OCI-LY7 (cell line): ENCODE measurements around the gene PGAP6. TPM values are rescaled to one million over a fixed set of nuclear protein-coding genes. Genes with fewer than 3 reads are reported as not detected.

ENCODE experiments used
- BruUV-seq: library from RNA; stranded (reverse); fragments of 400-500 nt; replicated peaks from 2 replicates; lab custom pipeline; 2021; lab: Mats Ljungman, UMichigan
- CTCF ChIA-PET: fragments of 300-600 bp; sonication (Branson Sonifier 250); formaldehyde crosslinking; loops from one replicate; lab custom pipeline; 2022; ENCODE audit warnings: antibody characterized with exemption; ENCODE audit not compliant: unreplicated experiment; lab: Charles Lee
- POLR2A ChIA-PET: fragments of 300-600 bp; sonication (Branson Sonifier 250); formaldehyde crosslinking; loops from one replicate; lab custom pipeline; 2022; ENCODE audit warnings: antibody characterized with exemption; lab: Charles Lee
- DNase-seq: peaks from one replicate; pipeline ENCODE4 v3.0.0-alpha.2; 2015; ENCODE audit warnings: low spot score
- H2AFZ ChIP-seq: fragments of 200-600 bp; sonication (generic), shearing (Covaris generic); 2 replicates; pipeline ENCODE4 v1.6.1; 2014; ENCODE audit warnings: mild to moderate bottlenecking, antibody characterized with exemption, low read length, moderate library complexity
- H3K27ac ChIP-seq: fragments of 200-600 bp; sonication (generic); 2 replicates; pipeline ENCODE4 v1.5.1; 2014; ENCODE audit warnings: mixed run types, low read depth, mild to moderate bottlenecking, moderate library complexity, low read length, inconsistent platforms; ENCODE audit not compliant: poor library complexity, severe bottlenecking
- H3K36me3 ChIP-seq: fragments of 200-600 bp; sonication (generic); 2 replicates; pipeline ENCODE4 v1.6.1; 2014; ENCODE audit warnings: mild to moderate bottlenecking, antibody characterized with exemption, low read length, moderate library complexity, mixed read lengths; ENCODE audit not compliant: insufficient read depth
- H3K4me1 ChIP-seq: fragments of 200-600 bp; sonication (generic); 2 replicates; pipeline ENCODE4 v1.5.1; 2014; ENCODE audit warnings: mild to moderate bottlenecking, low read length; ENCODE audit not compliant: insufficient read depth, poor library complexity, severe bottlenecking
- H3K4me2 ChIP-seq: fragments of 200-600 bp; sonication (generic); 2 replicates; pipeline ENCODE4 v1.6.1; 2014; ENCODE audit warnings: mild to moderate bottlenecking, low read length
- H3K4me3 ChIP-seq: fragments of 200-600 bp; sonication (generic); 2 replicates; pipeline ENCODE4 v1.5.1; 2014; ENCODE audit warnings: mild to moderate bottlenecking, low read depth, low read length; ENCODE audit not compliant: poor library complexity, severe bottlenecking
- H3K79me2 ChIP-seq: fragments of 200-600 bp; sonication (generic); 2 replicates; pipeline ENCODE4 v1.6.1; 2016; ENCODE audit warnings: low read depth, mild to moderate bottlenecking, low read length, moderate library complexity, mixed read lengths; ENCODE audit not compliant: insufficient read depth
- H3K9me2 ChIP-seq: fragments of 200-600 bp; sonication (generic); 2 replicates; pipeline ENCODE4 v1.6.1; 2016; ENCODE audit warnings: mild to moderate bottlenecking, low read length, mixed read lengths; ENCODE audit not compliant: insufficient read depth
- H3K9me3 ChIP-seq: fragments of 200-600 bp; sonication (generic); 2 replicates; pipeline ENCODE4 v1.6.1; 2014; ENCODE audit warnings: mild to moderate bottlenecking, mixed run types, low read length, mixed read lengths
- H4K20me1 ChIP-seq: fragments of 200-600 bp; sonication (generic); 2 replicates; pipeline ENCODE4 v1.6.1; 2014; ENCODE audit warnings: mild to moderate bottlenecking, antibody characterized with exemption, low read length, moderate library complexity, mixed read lengths; ENCODE audit not compliant: insufficient read depth
- EZH2phosphoT487 ChIP-seq: fragments of 200-600 bp; sonication (generic); IDR thresholded peaks from 2 replicates; pipeline ENCODE4 v1.6.1; 2018; ENCODE audit warnings: low read depth, borderline replicate concordance, mild to moderate bottlenecking, mixed run types, antibody characterized with exemption, low read length, moderate library complexity, mixed read lengths
- intact Hi-C: fragments of 100-400 bp; cut with micrococcal nuclease; formaldehyde crosslinking; loops from one replicate; pipeline ENCODE4 v1.10.0; 2022; ENCODE audit not compliant: unreplicated experiment
- total RNA-seq, 2 experiments: library from RNA; depleted of rRNA in 1 of 2; stranded (reverse); fragments of >200 nt in 1 of 2; shearing (Covaris generic) in 1 of 2; gene quantifications; 2 replicates each; pipeline ENCODE4 v1.2.3, GENCODE V29; 2014 to 2022
- TF ChIP-seq, protein P1 (sequence below): fragments of 200-600 bp; sonication (generic); conservative IDR thresholded peaks from 2 replicates; pipeline ENCODE4 v1.5.1; 2014; ENCODE audit warnings: mild to moderate bottlenecking, antibody characterized with exemption, low read length, moderate library complexity, mixed read lengths

Gene PGAP6
- total RNA-seq, 2 experiments from 2014 or later: 41.2 to 50.6 TPM

DNA sequence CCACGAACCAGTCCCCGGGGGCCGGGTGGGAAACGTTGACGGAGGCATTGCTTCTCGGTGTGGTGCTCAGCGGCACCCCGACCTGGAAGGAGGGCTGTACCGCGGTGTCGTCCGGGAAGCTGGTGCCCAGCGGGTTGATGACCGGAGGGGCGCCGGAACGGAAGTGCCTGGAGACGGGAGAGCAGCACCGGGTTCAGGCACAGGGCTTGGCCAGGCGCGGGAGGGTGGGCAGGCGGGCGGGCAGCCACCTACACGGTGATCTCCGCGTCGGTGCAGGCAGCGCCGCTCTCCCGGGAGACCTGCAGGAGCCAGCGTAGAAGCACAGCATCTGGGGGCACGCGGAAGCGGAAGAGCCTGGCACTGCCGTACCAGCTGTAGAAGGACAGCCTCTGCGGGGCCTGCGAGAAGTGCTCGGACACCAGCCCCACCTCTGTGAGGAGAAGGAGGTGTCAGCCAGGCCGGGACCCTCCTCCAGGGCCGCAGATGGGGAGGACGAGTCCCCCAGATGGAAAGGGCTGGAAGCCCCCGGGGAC is 4.3 kb downstream of the PGAP6 start:
- H4K20me1 ChIP-seq: no peaks in the 10 kb centered on the region
- POLR2A ChIA-PET: no interaction called here
- H3K9me3 ChIP-seq: no peaks in the 10 kb centered on the region
- DNase-seq: no peak
- H3K4me1 ChIP-seq: no peaks in the 10 kb centered on the region
- intact Hi-C loops: no loop called here
- no peak overlapping the region for H3K27ac ChIP-seq
- H3K79me2 ChIP-seq: no peaks in the 10 kb centered on the region
- H3K4me2 ChIP-seq: no peak overlapping the region
- CTCF ChIA-PET: no interaction called here
- no peak overlapping the region for H3K4me3 ChIP-seq
- TF ChIP-seq, protein P1, sequence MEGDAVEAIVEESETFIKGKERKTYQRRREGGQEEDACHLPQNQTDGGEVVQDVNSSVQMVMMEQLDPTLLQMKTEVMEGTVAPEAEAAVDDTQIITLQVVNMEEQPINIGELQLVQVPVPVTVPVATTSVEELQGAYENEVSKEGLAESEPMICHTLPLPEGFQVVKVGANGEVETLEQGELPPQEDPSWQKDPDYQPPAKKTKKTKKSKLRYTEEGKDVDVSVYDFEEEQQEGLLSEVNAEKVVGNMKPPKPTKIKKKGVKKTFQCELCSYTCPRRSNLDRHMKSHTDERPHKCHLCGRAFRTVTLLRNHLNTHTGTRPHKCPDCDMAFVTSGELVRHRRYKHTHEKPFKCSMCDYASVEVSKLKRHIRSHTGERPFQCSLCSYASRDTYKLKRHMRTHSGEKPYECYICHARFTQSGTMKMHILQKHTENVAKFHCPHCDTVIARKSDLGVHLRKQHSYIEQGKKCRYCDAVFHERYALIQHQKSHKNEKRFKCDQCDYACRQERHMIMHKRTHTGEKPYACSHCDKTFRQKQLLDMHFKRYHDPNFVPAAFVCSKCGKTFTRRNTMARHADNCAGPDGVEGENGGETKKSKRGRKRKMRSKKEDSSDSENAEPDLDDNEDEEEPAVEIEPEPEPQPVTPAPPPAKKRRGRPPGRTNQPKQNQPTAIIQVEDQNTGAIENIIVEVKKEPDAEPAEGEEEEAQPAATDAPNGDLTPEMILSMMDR: no peak
- no peak for TF ChIP-seq EZH2phosphoT487
- no TSS peak for BruUV-seq
- no peak overlapping the region for H2AFZ ChIP-seq
- H3K36me3 ChIP-seq: peaks cover 33% of the 10 kb centered on the region; the same call in 1 of the 2 replicates
- H3K9me2 ChIP-seq: no peaks in the 10 kb centered on the region

DNA sequence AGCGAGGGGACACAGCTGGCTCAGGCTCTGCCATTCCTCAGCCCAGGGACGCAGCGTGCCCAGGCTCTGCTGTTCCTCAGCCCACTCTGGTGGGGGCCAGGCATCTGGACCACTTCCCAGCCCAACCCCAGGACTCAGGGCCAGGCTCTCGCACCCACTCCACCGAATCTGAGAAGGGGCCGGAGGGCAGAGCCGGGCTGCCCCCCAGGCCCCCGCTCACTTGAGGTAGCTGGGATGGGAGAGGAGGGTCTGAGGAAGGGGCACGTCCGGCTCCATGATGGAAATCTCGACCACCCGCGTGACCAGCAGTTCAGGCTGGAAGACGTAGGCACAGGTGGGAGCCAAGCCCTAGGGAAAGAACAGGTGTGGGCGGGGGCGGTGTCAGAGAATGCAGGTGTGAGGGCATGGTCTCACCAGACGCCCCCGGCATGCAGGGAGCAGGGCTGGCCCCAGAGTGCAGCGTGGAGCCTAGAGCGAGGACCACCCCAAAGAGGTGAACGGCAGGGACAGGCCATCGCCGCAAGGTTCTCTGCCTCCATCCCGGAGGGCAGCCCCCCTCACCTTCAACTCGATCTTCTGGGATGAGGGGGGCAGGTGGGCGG is 4.9 kb downstream of the PGAP6 start:
- ChIA-PET CTCF (no interaction called here), POLR2A (no interaction called here)
- H3K9me3 ChIP-seq: no peaks in the 10 kb centered on the region
- H3K4me2 ChIP-seq: no peak overlapping the region
- H3K79me2 ChIP-seq: no peaks in the 10 kb centered on the region
- intact Hi-C loops: no loop called here
- TF ChIP-seq, protein P1: no peak
- TF ChIP-seq EZH2phosphoT487: no peak
- no peaks in the 10 kb centered on the region for H3K9me2 ChIP-seq
- DNase-seq: no peak
- H3K4me3 ChIP-seq: no peak overlapping the region
- H4K20me1 ChIP-seq: no peaks in the 10 kb centered on the region
- no peak overlapping the region for H3K27ac ChIP-seq
- H2AFZ ChIP-seq: no peak overlapping the region
- peaks cover 37% of the 10 kb centered on the region; the same call in 1 of the 2 replicates for H3K36me3 ChIP-seq
- no peaks in the 10 kb centered on the region for H3K4me1 ChIP-seq
- BruUV-seq: no TSS peak

DNA sequence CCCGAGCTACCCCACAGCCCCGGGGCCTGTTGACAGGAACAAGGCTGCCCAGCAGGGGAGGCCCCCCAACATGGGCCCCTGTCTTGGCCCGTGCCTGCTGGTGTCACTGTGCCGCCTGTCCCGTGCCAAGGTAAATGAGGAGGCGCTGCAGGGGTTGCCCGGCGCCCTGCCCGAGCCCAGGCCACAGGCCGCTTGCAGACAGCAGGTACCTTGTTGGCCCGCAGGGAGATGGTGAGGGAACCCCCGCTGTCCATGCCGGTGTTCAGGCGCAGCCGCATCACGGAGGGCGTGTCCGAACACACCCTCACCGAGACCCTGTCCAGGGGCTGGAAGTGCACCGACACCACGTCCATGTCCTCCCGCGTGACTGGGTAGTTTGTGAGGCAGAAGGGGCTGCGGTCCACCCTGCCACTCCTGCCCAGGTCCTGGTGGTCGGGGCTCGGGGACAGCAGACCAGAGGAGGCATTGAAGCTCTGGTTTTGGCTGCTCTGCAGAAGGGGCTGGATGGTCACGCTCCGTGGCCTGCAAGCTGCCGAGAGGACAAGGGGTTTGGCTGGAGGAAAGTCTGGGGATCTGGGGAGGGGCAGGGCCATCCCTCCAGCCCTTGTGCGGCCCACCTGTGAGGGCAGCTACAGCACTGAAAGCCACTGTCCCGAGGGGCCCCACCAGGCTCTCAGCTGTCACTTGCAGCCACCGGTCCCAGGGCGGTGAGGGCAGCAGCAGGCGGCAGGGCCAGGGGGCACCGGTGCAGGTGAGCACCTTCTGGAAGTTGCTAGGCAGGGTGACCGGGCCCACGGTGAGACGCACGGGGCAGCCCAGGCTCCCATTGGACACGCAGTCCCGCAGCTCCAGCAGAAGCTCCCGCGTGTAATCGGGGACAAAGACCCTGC is 5.6 kb downstream of the PGAP6 start:
- H3K27ac ChIP-seq: no peak overlapping the region
- H4K20me1 ChIP-seq: no peaks in the 10 kb centered on the region
- H3K4me2 ChIP-seq: no peak overlapping the region
- no peak overlapping the region for H3K4me3 ChIP-seq
- H3K9me3 ChIP-seq: no peaks in the 10 kb centered on the region
- ChIA-PET CTCF (no interaction called here), POLR2A (no interaction called here)
- TF ChIP-seq EZH2phosphoT487: no peak
- TF ChIP-seq, protein P1: no peak
- DNase-seq: no peak
- H3K4me1 ChIP-seq: peaks cover 2% of the 10 kb centered on the region
- no peaks in the 10 kb centered on the region for H3K9me2 ChIP-seq
- intact Hi-C loops: no loop called here
- no TSS peak for BruUV-seq
- no peak overlapping the region for H2AFZ ChIP-seq
- H3K36me3 ChIP-seq: peaks cover 42% of the 10 kb centered on the region; the same call in 1 of the 2 replicates
- no peaks in the 10 kb centered on the region for H3K79me2 ChIP-seq
